ENCODE results near the gene MAIP1.
A peak's percentile ranks its signal among the peaks of the same experiment; 100 is the strongest.
"Not testable (repeated sequence)": the region's sequence is repeated elsewhere in the genome, so short reads cannot be mapped to it uniquely, and the experiment has no call there.

MAIP1 gene, protein sequence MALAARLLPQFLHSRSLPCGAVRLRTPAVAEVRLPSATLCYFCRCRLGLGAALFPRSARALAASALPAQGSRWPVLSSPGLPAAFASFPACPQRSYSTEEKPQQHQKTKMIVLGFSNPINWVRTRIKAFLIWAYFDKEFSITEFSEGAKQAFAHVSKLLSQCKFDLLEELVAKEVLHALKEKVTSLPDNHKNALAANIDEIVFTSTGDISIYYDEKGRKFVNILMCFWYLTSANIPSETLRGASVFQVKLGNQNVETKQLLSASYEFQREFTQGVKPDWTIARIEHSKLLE

DNA sequence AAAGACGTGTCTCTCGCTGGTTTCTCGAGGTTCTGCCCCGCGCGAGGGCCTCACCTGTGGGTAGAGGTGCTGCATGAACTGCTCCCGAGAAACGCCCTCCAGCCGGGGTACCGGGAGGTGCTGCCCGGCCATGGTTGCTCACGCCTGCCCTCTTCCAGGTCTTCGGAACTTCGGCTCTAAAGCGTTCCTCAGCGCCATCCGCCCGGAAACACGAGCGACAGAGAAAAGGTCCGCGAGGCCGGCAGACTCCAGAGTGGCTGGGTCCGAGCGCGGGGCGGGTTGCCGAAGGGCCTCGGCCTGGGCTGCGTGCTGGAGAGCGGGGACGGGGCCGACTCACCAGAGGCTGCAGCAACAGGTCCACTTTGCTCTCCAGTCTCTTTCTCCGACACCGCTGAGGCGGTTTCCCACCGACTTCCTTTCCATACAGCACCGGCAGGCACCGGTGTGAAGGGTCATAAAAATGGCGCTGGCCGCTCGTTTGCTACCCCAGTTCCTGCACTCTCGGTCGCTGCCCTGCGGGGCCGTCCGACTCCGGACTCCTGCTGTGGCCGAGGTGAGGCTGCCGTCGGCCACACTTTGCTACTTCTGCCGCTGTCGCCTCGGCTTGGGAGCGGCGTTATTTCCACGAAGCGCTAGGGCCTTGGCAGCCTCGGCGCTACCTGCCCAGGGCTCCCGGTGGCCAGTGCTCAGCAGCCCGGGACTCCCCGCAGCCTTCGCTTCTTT is at the start of gene MAIP1, which contains the start of gene TYW5:
Gene MAIP1 (plus strand): TSS at position 244 of the 723 bp plus-strand sequence. CDS start 217 bp downstream, at position 461.
Gene TYW5 (minus strand): TSS at position 153 of the 723 bp plus-strand sequence. CDS start 21 bp downstream, at position 132.
- DNase-seq (ENCODE audit: low spot score) = peak; percentile 90

DNA sequence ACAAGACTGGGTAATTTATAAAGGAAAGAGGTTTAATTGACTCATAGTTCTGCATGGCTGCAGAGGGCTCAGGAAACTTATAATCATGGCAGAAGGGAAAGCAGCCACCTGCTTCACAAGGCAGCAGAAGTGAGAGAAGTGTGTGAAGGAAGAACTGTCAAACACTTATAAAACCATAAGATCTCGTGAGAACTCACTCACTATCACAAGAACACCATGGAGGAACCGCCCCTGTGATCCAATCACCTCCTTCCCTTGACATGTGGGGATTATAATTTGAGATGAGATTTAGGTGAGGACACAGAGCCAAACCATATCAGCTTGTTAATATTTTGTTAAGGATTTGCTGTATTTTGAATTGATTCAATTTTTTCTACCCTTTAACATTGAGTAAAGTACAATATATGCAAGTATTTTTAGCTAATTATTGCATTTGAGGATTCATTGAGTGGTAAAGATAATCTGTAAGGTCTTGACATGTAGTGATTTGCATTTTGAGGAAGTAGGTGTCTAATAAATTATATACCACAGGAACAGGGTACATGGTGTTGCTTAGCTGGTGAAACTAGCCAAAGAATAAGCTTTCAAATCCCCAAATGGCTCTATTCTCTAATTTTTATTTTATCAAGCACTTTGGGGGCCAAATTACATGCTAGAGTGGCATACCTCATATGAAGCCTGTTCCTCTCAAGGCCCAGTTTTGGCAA is 48.2 kb upstream of the MAIP1 start:
- DNase-seq (ENCODE audit: low spot score) = peak; percentile 13

GRCh38 chr2:199910338-199911051 is 44.9 kb upstream of the MAIP1 start:
- no peak for DNase-seq (ENCODE audit: low spot score)

- peak; percentile 98 for DNase-seq (ENCODE audit: low spot score)
Measured at GRCh38 chr2:199911052-199911876, 44.1 kb upstream of the MAIP1 start, which contains the start of gene C2orf69. Gene C2orf69 (plus strand): TSS chr2:199911293. CDS start chr2:199911439, 146 bp downstream.

GRCh38 chr2:199911877-199912161 is 43.6 kb upstream of the MAIP1 start:
- no peak for DNase-seq (ENCODE audit: low spot score)

GRCh38 chr2:199912553-199913114 is 42.7 kb upstream of the MAIP1 start:
- not testable (repeated sequence) for DNase-seq (ENCODE audit: low spot score)

- no peak for DNase-seq (ENCODE audit: low spot score)
Measured at GRCh38 chr2:199914372-199914958, 40.9 kb upstream of the MAIP1 start.

DNA sequence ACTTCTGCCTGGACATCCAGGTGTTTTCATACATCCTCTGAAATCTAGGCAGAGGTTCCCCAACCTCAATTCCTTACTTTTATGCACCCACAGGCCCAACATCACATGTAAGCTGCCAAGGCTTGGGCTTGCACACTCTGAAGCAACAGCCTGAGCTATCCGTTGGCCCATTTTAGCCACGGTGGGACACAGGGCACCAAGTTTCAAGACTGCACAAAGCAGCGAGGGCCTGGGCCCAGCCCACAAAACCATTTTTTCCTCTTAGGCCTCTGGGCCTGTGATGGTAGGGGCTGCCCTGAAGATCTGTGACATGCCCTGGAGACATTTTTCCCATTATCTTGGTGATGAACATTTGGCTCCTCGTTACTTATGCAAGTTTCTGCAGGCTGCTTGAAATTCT is 38.4 kb upstream of the MAIP1 start:
- DNase-seq (ENCODE audit: low spot score) = no peak

GRCh38 chr2:199922856-199923255 is 32.5 kb upstream of the MAIP1 start:
- DNase-seq (ENCODE audit: low spot score) = peak; percentile 37

DNA sequence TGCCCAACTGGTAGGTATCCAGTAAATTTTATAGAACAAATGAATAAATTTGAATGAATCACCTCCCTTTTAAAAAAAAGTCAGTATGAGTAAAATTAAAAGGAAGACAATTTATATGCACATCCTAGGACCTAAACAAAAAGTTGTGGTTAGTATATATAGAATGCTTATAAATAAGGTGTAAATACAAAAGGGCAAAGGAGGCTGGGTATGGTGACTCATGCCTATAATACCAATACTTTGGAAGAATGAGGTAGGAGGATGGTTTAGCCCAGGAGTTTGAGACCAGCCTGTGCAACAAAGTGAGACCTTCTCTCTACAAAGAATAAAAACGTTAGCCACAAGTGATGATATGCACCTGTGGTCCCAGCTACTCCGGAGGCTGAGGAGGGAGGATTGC is 31.5 kb upstream of the MAIP1 start:
- no peak for DNase-seq (ENCODE audit: low spot score)

DNA sequence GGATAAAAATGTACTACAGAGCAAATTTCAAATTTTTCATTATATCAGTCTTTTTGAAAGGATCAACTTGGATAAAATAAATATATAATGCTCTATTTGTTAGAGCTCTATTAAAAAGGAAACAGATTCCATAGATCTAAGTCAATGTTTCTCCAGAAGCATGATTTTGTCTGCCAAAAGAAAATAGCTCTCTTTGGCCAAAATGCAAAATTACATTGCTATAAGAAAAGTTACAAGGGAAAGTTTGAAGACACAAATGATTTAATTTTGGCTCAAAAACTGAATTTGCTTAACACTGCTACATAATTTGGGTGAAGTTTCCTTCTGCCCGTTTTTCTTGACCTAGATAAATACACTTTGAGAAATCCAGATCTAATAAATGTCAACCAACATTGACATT is 28.6 kb upstream of the MAIP1 start:
- no peak for DNase-seq (ENCODE audit: low spot score)

- no peak for DNase-seq (ENCODE audit: low spot score)
Measured at GRCh38 chr2:199928226-199928625, 27.2 kb upstream of the MAIP1 start.

DNA sequence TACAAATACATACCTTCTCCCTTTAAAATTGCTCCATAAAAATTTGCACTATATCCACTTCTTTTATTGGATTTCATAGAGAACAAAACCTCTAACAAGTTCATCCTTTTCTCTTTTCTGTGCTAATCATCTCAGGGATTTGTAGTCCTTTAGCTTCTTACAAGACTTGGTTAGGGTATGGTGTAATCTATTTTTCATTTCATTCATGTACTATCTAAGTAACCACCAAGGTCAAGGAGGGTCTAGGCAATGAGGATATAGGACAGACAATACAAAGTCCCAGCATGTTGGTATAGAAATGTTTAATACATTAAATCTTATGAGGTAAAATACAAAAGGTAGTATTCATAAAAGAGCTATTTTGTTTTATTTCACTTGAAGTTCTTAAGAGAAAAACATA is 26.8 kb upstream of the MAIP1 start:
- DNase-seq (ENCODE audit: low spot score) = no peak

- DNase-seq (ENCODE audit: low spot score) = no peak
Measured at GRCh38 chr2:199929262-199929661, 26.1 kb upstream of the MAIP1 start.

- peak; percentile 39 for DNase-seq (ENCODE audit: low spot score)
Measured at GRCh38 chr2:199932312-199932855, 23.0 kb upstream of the MAIP1 start.

- DNase-seq (ENCODE audit: low spot score) = no peak
Measured at GRCh38 chr2:199933466-199933865, 21.9 kb upstream of the MAIP1 start.

GRCh38 chr2:199936554-199936953 is 18.8 kb upstream of the MAIP1 start:
- DNase-seq (ENCODE audit: low spot score) = no peak

GRCh38 chr2:199940373-199940772 is 15.0 kb upstream of the MAIP1 start:
- peak; percentile 39 for DNase-seq (ENCODE audit: low spot score)

DNA sequence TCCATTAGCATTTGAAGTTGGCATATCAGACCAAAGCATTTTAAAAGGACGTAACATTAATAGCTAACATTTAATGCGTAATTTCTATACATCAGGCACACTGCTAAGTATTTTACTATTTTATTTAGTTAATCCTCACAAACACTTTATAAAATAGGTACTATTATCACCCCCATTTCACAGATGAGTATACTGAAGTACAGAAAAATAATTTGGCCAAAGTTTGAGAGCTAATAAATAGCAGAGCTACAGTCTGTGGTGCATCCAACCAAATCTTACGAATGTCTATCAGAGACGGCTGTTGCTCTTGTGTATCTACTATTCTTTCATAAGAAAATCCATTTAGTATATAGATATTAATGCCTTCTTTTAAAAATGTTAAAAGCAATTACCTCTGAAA is 12.0 kb upstream of the MAIP1 start:
- no peak for DNase-seq (ENCODE audit: low spot score)

DNA sequence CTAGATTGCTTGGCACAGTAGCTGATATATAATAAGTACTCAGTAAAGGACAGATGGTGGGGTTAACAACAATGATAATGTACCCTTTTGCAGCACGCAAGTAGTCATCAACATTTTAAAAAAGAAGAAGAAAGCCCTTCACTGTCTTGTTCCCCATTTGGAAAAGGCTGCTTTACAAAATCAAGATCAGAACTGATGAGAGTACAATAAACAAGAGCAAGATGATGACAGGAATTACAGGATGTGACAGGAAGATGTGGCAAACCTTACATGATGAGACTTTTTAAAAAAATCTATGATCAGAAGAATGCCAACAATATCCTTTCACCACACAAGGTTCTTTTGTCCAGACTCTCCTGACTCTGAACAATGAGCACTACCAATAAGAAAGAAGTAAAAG is 9.2 kb upstream of the MAIP1 start:
- DNase-seq (ENCODE audit: low spot score) = no peak

Data from kidney tubule cell (primary cell).